ENCODE data around the gene KRT17. TPM values are rescaled to one million over a fixed set of nuclear protein-coding genes. Genes with fewer than 3 reads are reported as not detected.

KRT17 gene
- polyA plus RNA-seq, 1 donor = 1.1 TPM

DNA sequence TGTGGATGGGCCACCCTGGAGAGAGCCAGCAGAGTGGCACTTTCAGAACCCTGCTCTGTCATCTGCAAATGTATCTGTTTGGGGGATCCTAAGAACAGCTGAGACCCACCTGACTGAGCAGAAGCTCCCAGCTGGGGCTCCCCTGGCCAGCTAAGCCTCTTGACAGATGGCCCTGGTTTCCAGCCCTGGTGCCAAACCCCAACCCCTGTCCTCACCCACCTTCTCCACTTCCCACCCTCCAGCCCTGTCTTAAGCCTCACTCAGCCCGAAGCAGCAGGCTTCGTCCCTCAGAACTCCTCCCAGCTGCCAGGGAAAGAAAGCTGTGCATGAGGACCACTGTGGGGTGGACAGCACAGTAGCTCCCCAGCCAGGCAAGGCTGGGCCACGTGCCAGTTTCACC, 49.0 kb downstream of the KRT17 start:
- no peak for DNase-seq

GRCh38 chr17:41571561-41572434, 52.6 kb downstream of the KRT17 start, which contains the start of gene KRT9:
Gene KRT9 (minus strand): TSS chr17:41572059. CDS start chr17:41571992, 67 bp downstream.
- no peak for DNase-seq

Other genes starting within 250 kb of the KRT17 start
- not detected for gene KRT34, start 242.3 kb downstream of the KRT17 start, polyA plus RNA-seq (ENCODE audit: insufficient read length)
- gene KRT31, start 227.0 kb downstream of the KRT17 start, polyA plus RNA-seq (ENCODE audit: insufficient read length) = not detected
- gene KRT37, start 200.0 kb downstream of the KRT17 start, polyA plus RNA-seq (ENCODE audit: insufficient read length) = not detected
- gene KRT38, start 183.6 kb downstream of the KRT17 start, polyA plus RNA-seq (ENCODE audit: insufficient read length) = not detected
- gene KRT32, start 157.2 kb downstream of the KRT17 start, polyA plus RNA-seq (ENCODE audit: insufficient read length) = not detected
- not detected for gene KRT35, start 143.4 kb downstream of the KRT17 start, polyA plus RNA-seq (ENCODE audit: insufficient read length)
- not detected for gene KRT36, start 134.7 kb downstream of the KRT17 start, polyA plus RNA-seq (ENCODE audit: insufficient read length)
- 0.25 TPM for gene KRT13, start 119.0 kb downstream of the KRT17 start, polyA plus RNA-seq (ENCODE audit: insufficient read length)
- 1.8 TPM for gene KRT15, start 105.7 kb downstream of the KRT17 start, polyA plus RNA-seq (ENCODE audit: insufficient read length)
- 142 TPM for gene KRT19, start 96.3 kb downstream of the KRT17 start, polyA plus RNA-seq (ENCODE audit: insufficient read length)
- gene KRT9, start 52.5 kb downstream of the KRT17 start, polyA plus RNA-seq (ENCODE audit: insufficient read length) = not detected
- gene KRT14, start 37.7 kb downstream of the KRT17 start, polyA plus RNA-seq (ENCODE audit: insufficient read length) = not detected
- gene KRT16, start 11.8 kb downstream of the KRT17 start, polyA plus RNA-seq (ENCODE audit: insufficient read length) = not detected
- 702 TPM for gene EIF1, start 64.3 kb upstream of the KRT17 start, polyA plus RNA-seq (ENCODE audit: insufficient read length)
- not detected for gene GAST, start 87.8 kb upstream of the KRT17 start, polyA plus RNA-seq (ENCODE audit: insufficient read length)
- 1.3 TPM for gene HAP1, start 110.1 kb upstream of the KRT17 start, polyA plus RNA-seq (ENCODE audit: insufficient read length)
- gene JUP, start 162.1 kb upstream of the KRT17 start, polyA plus RNA-seq (ENCODE audit: insufficient read length) = 163 TPM
- 37.8 TPM for gene P3H4, start 187.4 kb upstream of the KRT17 start, polyA plus RNA-seq (ENCODE audit: insufficient read length)
- 148 TPM for gene FKBP10, start 188.4 kb upstream of the KRT17 start, polyA plus RNA-seq (ENCODE audit: insufficient read length)
- 93.8 TPM for gene NT5C3B, start 211.7 kb upstream of the KRT17 start, polyA plus RNA-seq (ENCODE audit: insufficient read length)
- gene KLHL10, start 213.2 kb upstream of the KRT17 start, polyA plus RNA-seq (ENCODE audit: insufficient read length) = 0.50 TPM
- gene KLHL11, start 240.8 kb upstream of the KRT17 start, polyA plus RNA-seq (ENCODE audit: insufficient read length) = 12.4 TPM